Stimulated activated CD4-positive, alpha-beta T cell treated with anti-CD3 and anti-CD28 coated beads, Interleukin-12 subunit alpha, Interleukin-12 subunit beta, amount 100 ng/mL, for 24 hours (primary cell): ENCODE measurements around the gene NCAPD2.
A peak's percentile ranks its signal among the peaks of the same experiment; 100 is the strongest.

Experiments used
- DNase-seq, 2 experiments: peaks; one replicate each; pipeline ENCODE4 v3.0.0-alpha.2; 2020; ENCODE audit warnings: low read depth in 2 of 2

Gene NCAPD2

DNA sequence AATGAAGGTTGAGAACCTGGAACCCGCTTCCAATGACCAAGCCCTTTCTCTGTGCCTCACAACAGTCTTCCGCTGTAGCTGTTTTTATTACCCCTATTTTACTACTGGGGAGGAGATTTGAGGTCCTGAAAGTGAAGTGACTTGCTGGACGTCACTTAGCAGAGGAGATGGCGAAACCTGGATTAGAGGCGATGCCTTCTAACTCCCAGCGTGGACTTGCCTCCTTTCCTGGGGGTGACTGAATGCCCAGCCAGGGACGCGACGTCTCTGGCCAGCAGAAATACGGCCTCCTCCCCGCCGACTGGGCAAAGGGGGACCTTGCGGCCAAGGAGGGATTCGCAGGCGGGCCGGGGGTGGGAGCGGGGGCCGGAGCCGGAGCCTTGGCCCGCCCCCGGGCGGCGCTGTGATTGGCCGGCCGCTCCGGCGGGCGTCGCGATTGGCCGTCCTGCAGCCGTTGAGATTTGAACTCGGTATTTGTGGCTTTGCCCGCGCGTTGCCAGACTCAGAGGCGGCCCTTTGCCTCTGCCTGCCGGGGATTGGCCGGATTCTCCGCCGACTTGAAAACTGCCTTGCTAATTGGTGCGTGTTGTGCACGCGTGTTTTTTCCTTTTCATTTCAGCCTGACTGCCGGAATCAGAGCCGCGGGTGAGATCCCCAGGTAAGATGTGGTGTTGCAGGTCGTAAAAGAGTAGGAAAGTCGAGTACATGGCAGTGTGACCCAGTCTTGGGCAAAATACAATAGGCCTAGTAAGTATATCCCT lies at the start of gene NCAPD2:
Gene NCAPD2, plus strand, starts transcription at position 606 of the 761 bp plus-strand sequence. CDS start 997 bp downstream, outside the sequence.
- peak; percentile 90 to 93 for DNase-seq

DNA sequence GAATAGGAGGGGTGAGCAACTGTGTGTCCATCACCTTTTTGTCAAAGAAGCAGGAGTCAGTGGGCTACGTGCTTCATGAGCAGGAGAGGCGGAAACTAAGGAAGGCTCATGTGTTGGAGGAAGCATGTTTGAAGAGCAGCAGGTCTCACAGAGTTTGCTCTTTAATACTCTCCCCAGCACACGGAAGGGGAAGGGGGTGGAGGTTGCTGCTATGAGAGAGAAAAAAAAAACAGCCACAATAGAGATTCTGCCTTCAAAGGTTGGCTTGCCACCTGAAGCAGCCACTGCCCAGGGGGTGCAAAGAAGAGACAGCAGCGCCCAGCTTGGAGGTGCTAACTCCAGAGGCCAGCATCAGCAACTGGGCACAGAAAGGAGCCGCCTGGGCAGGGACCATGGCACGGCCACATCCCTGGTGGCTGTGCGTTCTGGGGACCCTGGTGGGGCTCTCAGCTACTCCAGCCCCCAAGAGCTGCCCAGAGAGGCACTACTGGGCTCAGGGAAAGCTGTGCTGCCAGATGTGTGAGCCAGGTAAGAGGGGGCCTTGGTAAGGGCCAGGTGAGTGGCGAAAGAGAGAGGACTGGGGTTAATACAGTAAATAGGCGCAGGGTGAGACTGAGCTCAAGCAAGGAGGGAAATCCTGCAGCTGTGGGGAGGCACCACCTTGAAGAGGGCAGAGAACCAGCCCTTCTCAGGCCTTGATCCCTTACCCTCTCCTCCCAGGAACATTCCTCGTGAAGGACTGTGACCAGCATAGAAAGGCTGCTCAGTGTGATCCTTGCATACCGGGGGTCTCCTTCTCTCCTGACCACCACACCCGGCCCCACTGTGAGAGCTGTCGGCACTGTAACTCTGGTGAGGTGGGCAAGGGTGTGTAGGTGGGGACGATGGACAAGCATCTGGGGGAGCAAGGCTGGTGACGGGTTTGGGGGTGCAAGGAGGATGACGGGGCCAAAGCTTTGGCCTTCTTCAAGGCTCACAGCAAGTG lies 48.9 kb upstream of the NCAPD2 start, which contains the start of gene CD27:
Gene CD27, plus strand, starts transcription at position 252 of the 985 bp plus-strand sequence. Its CDS starts 141 bp downstream, at position 393.
- no peak for DNase-seq

DNA sequence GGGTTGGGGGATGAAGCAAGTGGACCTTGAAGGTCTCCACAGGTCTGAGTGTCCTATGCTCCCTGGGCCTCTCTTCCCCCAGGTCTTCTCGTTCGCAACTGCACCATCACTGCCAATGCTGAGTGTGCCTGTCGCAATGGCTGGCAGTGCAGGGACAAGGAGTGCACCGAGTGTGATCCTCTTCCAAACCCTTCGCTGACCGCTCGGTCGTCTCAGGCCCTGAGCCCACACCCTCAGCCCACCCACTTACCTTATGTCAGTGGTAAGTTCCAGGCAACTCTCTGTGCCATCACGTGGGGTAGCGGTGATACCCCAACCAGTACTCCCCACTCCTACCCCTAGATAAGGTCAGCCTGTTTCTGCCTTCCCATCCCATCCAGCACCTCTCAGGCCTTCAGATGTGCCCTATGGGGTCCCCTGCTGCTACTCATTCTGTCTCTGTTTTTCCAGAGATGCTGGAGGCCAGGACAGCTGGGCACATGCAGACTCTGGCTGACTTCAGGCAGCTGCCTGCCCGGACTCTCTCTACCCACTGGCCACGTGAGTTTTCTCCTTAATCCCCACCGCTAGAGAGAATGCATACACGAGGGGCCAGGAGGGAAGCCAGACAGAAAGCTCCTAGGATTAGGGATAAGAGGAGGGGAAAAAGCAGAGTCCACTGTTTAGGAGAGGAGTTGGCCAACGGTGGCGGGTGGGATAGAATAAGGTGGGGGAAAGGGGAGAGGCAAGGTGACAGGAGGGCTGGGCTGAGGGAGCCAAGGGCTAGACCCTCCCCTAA lies 43.6 kb upstream of the NCAPD2 start:
- DNase-seq = no peak

- no peak for DNase-seq
Measured at GRCh38 chr12:6450869-6451347, 43.0 kb upstream of the NCAPD2 start.

GRCh38 chr12:6451348-6452244 lies 42.3 kb upstream of the NCAPD2 start, which contains the start of gene TAPBPL:
Gene TAPBPL (plus strand): TSS chr12:6452042. CDS start chr12:6452249, 207 bp downstream.
- peak; percentile 68 to 70 for DNase-seq

DNA sequence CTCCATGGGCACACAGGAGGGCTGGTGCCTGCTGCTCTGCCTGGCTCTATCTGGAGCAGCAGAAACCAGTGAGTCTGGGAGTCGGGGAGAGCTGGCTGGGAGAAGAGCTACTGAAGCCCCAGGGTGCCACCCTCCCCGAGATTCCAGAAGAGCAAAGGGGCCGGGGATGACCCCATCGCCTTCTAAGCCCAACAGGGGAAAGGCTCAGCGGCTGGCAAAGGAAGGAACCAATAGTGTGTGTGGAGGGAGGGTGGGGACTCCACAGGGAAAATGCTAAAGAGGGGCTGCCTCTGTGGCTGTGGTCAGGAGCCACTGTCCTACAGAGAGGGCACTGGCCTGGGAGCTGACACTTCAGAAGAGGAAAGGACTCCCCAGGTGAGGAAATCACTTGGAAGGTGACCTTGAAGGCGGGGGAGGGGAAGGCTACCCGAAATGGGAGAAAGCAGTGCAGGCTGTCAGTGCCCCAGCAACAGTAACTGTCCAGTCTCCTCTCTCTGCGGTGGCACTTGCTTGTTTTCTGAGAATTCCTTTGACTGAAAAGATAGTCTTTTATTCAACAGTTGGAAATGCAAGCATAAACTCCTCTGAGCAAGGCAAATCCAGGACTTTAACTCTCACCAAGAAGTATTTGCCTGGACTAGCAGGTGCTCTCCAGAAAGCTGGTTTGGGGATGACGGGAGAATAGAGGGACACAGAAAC lies 41.5 kb upstream of the NCAPD2 start:
- no peak for DNase-seq

GRCh38 chr12:6452944-6453630 lies 40.8 kb upstream of the NCAPD2 start:
- DNase-seq = no peak

- no peak for DNase-seq
Measured at GRCh38 chr12:6457220-6457945, 36.5 kb upstream of the NCAPD2 start.

DNA sequence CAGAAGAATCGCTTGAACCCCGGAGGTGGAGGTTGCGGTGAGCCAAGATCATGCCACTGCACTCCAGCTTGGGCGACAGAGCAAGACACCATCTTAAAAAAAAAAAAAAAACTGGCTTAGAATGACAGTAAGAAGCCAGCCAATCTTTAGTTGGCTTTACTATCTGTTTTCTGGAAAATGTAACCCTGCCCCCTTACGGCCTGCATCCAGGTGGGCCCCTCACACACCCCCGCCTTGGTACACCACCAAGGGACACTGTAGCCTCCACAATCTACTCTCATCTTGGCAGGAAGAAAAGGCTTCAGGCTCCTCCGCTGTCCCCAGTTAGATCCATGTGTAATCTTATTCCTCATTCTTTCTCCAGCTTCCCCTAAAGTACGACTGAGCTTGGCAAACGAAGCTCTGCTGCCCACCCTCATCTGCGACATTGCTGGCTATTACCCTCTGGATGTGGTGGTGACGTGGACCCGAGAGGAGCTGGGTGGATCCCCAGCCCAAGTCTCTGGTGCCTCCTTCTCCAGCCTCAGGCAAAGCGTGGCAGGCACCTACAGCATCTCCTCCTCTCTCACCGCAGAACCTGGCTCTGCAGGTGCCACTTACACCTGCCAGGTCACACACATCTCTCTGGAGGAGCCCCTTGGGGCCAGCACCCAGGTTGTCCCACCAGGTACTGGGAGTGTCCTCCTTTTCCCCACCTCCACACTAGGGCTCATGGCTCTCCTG lies 35.5 kb upstream of the NCAPD2 start:
- DNase-seq = no peak

- DNase-seq = no peak
Measured at GRCh38 chr12:6459004-6459337, 34.9 kb upstream of the NCAPD2 start.

- DNase-seq = no peak
Measured at GRCh38 chr12:6460751-6461371, 33.0 kb upstream of the NCAPD2 start.

DNA sequence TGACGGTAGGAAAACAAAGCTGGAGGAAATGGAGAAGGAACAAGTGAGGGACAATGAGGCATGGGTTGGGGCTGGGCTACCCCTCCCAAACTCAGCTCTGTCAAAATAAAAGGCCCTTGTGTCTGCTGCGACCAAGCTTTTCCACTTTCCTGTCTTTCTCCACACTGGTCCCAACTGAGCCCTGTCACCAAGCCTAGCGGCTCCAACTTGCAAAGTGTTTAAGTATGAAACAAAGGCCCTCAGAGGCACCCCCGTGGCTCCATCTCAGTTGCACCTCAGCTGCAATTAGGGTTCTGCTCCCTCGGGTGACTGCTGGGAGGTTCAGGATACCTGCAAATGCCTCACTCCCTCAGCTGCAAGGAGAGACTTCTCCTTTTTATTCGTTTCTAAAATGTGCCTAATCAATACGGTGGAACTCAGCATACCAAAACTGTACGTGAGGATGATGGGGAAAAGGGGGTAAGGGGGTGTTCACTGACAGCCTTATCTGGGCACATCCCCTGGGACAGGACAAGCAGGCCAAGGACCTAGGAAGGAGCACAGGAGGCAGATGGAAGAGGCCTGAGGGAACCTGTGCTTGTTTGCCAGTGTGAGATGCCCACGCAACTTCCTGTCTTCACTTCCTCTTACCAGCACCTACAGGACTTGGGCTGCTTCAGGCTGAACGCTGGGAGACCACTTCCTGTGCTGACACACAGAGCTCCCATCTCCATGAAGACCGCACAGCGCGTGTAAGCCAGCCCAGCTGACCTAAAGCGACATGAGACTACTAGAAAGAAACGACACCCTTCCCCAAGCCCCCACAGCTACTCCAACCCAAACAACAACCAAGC lies 32.3 kb upstream of the NCAPD2 start:
- DNase-seq = peak; percentile 62 to 77

GRCh38 chr12:6462234-6462995 lies 31.5 kb upstream of the NCAPD2 start:
- DNase-seq = no peak

DNA sequence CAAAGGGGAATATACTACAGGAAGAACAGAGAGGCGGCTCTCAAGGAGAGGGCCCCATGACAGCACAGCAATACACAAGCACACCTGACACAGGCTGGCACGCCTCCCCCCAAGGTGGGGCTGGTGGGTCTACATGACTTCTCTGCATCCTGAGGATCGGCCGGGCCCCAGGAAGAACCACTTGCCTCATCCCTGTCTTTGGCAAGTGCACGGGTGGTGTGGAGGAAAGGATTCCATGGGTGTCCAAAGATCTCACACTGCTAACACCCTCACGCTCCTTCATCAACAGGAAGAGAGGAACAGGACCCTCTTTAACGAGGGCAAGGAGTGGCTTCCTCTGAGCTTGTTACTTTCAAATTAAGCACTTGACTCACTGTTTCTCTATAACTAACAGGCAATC lies 30.7 kb upstream of the NCAPD2 start:
- no peak for DNase-seq

- DNase-seq = no peak
Measured at GRCh38 chr12:6463858-6464257, 30.0 kb upstream of the NCAPD2 start.

- no peak for DNase-seq
Measured at GRCh38 chr12:6464531-6464930, 29.4 kb upstream of the NCAPD2 start.
